K562 (cell line): ENCODE results near the gene CNP. TPM values are rescaled to one million over a fixed set of nuclear protein-coding genes. Genes with fewer than 3 reads are reported as not detected.

Experiments
- ARHGAP35 ChIP-seq: fragments of 450-650 bp; IDR thresholded peaks from 2 replicates; pipeline ENCODE4 v1.6.1; 2018; ENCODE audit not compliant: partially characterized antibody
- EGR1 ChIP-seq: fragments of 450-650 bp; conservative IDR thresholded peaks from 2 replicates; pipeline ENCODE4 v1.6.1; 2017; ENCODE audit warnings: mild to moderate bottlenecking
- FOXP1 ChIP-seq: sonication (generic); formaldehyde crosslinking; IDR thresholded peaks from 2 replicates; pipeline ENCODE4 v1.8.0; 2022; ENCODE audit warnings: mild to moderate bottlenecking, missing genetic modification reagents
- MTF1 ChIP-seq: fragments of 250-450 bp; sonication (Bioruptor Pico); IDR thresholded peaks from 2 replicates; pipeline ENCODE4 v1.9.0; 2021; ENCODE audit warnings: moderate library complexity, mild to moderate bottlenecking, inconsistent platforms, borderline replicate concordance
- NFIC ChIP-seq: fragments of 450-650 bp; IDR thresholded peaks from 2 replicates; pipeline ENCODE4 v1.6.1; 2017; ENCODE audit warnings: mild to moderate bottlenecking, inconsistent platforms
- NUFIP1 ChIP-seq: fragments of 450-650 bp; IDR thresholded peaks from 2 replicates; pipeline ENCODE4 v1.6.1; 2018; ENCODE audit not compliant: partially characterized antibody
- RBBP5 ChIP-seq: fragments of 200-600 bp; sonication (generic); IDR thresholded peaks from 2 replicates; pipeline ENCODE4 v1.6.1; 2012; ENCODE audit warnings: borderline replicate concordance, mild to moderate bottlenecking, low read length, control low read depth, inconsistent platforms; ENCODE audit not compliant: insufficient read depth, poor library complexity, severe bottlenecking
- RBFOX2 ChIP-seq: fragments of 200-400 bp; formaldehyde crosslinking; IDR thresholded peaks from 2 replicates; pipeline ENCODE4 v1.6.1; 2017; ENCODE audit warnings: low read depth, mild to moderate bottlenecking, low read length, moderate library complexity
- SAFB2 ChIP-seq: fragments of 200-400 bp; formaldehyde crosslinking; IDR thresholded peaks from 2 replicates; pipeline ENCODE4 v1.6.1; 2018; ENCODE audit warnings: borderline replicate concordance, low read length, low read depth, moderate library complexity; ENCODE audit not compliant: severe bottlenecking
- SMAD2 ChIP-seq: fragments of 150-350 bp; IDR thresholded peaks from 2 replicates; pipeline ENCODE4 v1.6.1; 2014; ENCODE audit warnings: low read depth, mild to moderate bottlenecking, low read length
- ZBTB8A ChIP-seq: fragments of 450-650 bp; IDR thresholded peaks from 2 replicates; pipeline ENCODE4 v1.6.1; 2018; ENCODE audit warnings: mild to moderate bottlenecking, moderate library complexity; ENCODE audit not compliant: partially characterized antibody
- ZNF12 ChIP-seq: sonication (generic); formaldehyde crosslinking; IDR thresholded peaks from 2 replicates; pipeline ENCODE4 v1.4.0; 2020; ENCODE audit warnings: mild to moderate bottlenecking, missing genetic modification reagents
- ZNF695 ChIP-seq: fragments of 450-650 bp; formaldehyde crosslinking; IDR thresholded peaks from 2 replicates; pipeline ENCODE4 v1.4.0; 2020; ENCODE audit warnings: mild to moderate bottlenecking, moderate library complexity
- ZZZ3 ChIP-seq: fragments of 450-650 bp; IDR thresholded peaks from 2 replicates; pipeline ENCODE4 v1.6.1; 2016; ENCODE audit warnings: antibody characterized with exemption, mild to moderate bottlenecking, moderate library complexity
- polyA plus RNA-seq, 8 experiments: library from polyadenylated mRNA; depleted of rRNA in 4 of 8; stranded (reverse) in 5 of 8; unstranded in 3 of 8; fragments of >200 nt; fragmentation: Nextera tagmentation in 2 of 8; fragmentation: Illumina TruSeq in 1 of 8; extraction: Ambion mirVana in 2 of 8; extraction: Trizol in 1 of 8; gene quantifications; 2 replicates each; pipeline versions ENCODE4 v1.2.1 to v1.2.3, GENCODE V29; 2011 to 2014; ENCODE audit warnings: inconsistent platforms in 1 of 8, missing spikeins in 1 of 8
- total RNA-seq, 7 experiments: library from RNA; depleted of rRNA in 6 of 7; stranded (reverse); fragments of >200 nt in 6 of 7; fragmentation: Illumina TruSeq in 2 of 7; extraction: Trizol in 2 of 7; gene quantifications; 2 replicates each; pipeline versions ENCODE4 v1.2.1 to v1.2.3, GENCODE V29; 2011 to 2021; ENCODE audit warnings: low replicate concordance in 1 of 7
- TF ChIP-seq, protein P1 (sequence below): fragments of 250-450 bp; sonication (Bioruptor Pico); IDR thresholded peaks from 2 replicates; pipeline ENCODE4 v1.8.0; 2022; ENCODE audit warnings: moderate library complexity, mild to moderate bottlenecking, inconsistent platforms
- TF ChIP-seq, protein P2 (sequence below): fragments of 450-650 bp; IDR thresholded peaks from 2 replicates; pipeline ENCODE4 v1.6.1; 2016; ENCODE audit warnings: low read depth
- TF ChIP-seq, protein P3 (sequence below), 2 experiments: fragments of 450-650 bp; conservative IDR thresholded peaks; 2 replicates each; pipeline ENCODE4 v1.6.1; 2017; ENCODE audit warnings: mild to moderate bottlenecking in 2 of 2, moderate library complexity in 2 of 2

The CNP gene
- total and polyA plus RNA-seq, 9 of the 15 experiments (the other 6 are each of a cell fraction or from before 2014, with no cell fraction given), result 1.7 to 52.0 (median 29.1) TPM

DNA sequence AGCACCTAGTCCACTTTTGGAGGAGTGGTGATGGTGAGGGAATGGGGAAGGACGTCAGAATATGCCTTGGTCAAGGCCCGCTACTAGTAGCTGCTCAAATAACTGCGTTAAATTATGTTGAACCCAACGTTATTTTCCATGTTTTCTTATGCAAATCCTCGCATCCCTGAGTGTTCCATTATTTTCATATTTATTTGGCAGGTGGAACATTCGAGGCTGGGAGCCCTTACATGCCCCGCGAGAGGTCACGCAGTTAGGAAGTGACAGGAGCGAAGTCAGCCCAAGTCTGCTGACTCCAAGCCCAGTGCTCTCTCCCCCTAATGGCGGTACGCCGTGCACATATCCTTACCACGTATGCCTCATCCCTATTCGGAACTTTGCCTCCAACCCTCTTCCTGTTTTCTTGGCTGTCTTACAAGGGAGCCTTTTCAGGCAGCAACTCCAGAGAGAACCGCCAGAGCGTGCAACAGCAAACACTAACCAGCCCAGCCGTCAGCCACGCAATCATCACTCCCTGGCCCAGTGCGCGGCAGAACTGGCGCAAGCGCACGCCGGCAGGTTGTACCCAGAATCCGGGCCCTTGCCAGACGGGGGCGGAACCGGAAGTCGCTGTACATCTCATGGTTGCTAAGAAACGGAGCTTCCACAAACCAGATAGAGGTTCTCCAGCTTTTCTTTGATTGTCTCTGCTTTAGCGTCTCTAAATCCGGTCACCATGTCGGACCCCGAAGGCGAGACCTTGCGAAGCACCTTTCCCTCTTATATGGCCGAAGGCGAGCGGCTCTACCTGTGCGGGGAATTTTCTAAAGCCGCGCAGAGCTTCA lies 36.4 kb upstream of the CNP start, which contains the start of gene ODAD4 (continued):
- TF ChIP-seq RBFOX2 (peak; percentile 91), EGR1 (peak; percentile 92), RBBP5 (peak; percentile 53), ARHGAP35 (no peak), ZBTB8A (no peak), MTF1 (CRISPR knock-in tag) (no peak), ZNF12 (no peak), SAFB2 (no peak), ZNF695 (CRISPR knock-in tag) (no peak), NFIC (peak; percentile 84), FOXP1 (CRISPR knock-in tag) (peak; percentile 68; the same call in 1 of the 2 replicates), SMAD2 (no peak), ZZZ3 (no peak), NUFIP1 (peak; percentile 54)
- TF ChIP-seq, protein P1, sequence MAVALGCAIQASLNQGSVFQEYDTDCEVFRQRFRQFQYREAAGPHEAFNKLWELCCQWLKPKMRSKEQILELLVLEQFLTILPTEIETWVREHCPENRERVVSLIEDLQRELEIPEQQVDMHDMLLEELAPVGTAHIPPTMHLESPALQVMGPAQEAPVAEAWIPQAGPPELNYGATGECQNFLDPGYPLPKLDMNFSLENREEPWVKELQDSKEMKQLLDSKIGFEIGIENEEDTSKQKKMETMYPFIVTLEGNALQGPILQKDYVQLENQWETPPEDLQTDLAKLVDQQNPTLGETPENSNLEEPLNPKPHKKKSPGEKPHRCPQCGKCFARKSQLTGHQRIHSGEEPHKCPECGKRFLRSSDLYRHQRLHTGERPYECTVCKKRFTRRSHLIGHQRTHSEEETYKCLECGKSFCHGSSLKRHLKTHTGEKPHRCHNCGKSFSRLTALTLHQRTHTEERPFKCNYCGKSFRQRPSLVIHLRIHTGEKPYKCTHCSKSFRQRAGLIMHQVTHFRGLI (CRISPR knock-in tag), result no peak
- TF ChIP-seq, protein P2, sequence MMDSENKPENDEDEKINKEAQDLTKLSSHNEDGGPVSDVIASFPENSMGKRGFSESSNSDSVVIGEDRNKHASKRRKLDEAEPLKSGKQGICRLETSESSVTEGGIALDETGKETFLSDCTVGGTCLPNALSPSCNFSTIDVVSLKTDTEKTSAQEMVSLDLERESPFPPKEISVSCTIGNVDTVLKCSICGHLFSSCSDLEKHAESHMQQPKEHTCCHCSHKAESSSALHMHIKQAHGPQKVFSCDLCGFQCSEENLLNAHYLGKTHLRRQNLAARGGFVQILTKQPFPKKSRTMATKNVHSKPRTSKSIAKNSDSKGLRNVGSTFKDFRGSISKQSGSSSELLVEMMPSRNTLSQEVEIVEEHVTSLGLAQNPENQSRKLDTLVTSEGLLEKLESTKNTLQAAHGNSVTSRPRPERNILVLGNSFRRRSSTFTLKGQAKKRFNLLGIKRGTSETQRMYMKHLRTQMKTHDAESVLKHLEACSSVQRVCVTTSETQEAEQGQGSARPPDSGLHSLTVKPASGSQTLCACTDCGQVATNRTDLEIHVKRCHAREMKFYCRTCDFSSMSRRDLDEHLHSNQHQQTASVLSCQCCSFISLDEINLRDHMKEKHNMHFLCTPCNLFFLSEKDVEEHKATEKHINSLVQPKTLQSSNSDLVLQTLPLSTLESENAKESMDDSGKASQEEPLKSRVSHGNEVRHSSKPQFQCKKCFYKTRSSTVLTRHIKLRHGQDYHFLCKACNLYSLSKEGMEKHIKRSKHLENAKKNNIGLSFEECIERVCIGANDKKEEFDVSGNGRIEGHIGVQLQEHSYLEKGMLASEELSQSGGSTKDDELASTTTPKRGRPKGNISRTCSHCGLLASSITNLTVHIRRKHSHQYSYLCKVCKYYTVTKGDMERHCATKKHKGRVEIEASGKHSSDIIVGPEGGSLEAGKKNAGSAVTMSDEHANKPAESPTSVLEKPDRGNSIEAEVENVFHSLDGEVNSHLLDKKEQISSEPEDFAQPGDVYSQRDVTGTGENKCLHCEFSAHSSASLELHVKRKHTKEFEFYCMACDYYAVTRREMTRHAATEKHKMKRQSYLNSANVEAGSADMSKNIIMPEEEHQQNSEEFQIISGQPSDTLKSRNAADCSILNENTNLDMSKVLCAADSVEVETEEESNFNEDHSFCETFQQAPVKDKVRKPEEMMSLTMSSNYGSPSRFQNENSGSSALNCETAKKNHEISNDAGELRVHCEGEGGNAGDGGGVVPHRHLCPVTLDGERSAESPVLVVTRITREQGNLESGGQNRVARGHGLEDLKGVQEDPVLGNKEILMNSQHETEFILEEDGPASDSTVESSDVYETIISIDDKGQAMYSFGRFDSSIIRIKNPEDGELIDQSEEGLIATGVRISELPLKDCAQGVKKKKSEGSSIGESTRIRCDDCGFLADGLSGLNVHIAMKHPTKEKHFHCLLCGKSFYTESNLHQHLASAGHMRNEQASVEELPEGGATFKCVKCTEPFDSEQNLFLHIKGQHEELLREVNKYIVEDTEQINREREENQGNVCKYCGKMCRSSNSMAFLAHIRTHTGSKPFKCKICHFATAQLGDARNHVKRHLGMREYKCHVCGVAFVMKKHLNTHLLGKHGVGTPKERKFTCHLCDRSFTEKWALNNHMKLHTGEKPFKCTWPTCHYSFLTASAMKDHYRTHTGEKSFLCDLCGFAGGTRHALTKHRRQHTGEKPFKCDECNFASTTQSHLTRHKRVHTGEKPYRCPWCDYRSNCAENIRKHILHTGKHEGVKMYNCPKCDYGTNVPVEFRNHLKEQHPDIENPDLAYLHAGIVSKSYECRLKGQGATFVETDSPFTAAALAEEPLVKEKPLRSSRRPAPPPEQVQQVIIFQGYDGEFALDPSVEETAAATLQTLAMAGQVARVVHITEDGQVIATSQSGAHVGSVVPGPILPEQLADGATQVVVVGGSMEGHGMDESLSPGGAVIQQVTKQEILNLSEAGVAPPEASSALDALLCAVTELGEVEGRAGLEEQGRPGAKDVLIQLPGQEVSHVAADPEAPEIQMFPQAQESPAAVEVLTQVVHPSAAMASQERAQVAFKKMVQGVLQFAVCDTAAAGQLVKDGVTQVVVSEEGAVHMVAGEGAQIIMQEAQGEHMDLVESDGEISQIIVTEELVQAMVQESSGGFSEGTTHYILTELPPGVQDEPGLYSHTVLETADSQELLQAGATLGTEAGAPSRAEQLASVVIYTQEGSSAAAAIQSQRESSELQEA, result no peak
- TF ChIP-seq, protein P3, sequence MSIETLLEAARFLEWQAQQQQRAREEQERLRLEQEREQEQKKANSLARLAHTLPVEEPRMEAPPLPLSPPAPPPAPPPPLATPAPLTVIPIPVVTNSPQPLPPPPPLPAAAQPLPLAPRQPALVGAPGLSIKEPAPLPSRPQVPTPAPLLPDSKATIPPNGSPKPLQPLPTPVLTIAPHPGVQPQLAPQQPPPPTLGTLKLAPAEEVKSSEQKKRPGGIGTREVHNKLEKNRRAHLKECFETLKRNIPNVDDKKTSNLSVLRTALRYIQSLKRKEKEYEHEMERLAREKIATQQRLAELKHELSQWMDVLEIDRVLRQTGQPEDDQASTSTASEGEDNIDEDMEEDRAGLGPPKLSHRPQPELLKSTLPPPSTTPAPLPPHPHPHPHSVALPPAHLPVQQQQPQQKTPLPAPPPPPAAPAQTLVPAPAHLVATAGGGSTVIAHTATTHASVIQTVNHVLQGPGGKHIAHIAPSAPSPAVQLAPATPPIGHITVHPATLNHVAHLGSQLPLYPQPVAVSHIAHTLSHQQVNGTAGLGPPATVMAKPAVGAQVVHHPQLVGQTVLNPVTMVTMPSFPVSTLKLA (conservative IDR thresholded peaks at IDR 0.05), result peak; percentile 63 to 80
